GM18498 (cell line): ENCODE results near the gene FILIP1L.

Experiments used
- ATAC-seq: cut with Tn5 transposase; IDR thresholded peaks from one replicate; pipeline ENCODE4 v1.9.1; 2021; ENCODE audit warnings: mild to moderate bottlenecking, moderate library complexity; ENCODE audit not compliant: unreplicated experiment

The FILIP1L gene

DNA sequence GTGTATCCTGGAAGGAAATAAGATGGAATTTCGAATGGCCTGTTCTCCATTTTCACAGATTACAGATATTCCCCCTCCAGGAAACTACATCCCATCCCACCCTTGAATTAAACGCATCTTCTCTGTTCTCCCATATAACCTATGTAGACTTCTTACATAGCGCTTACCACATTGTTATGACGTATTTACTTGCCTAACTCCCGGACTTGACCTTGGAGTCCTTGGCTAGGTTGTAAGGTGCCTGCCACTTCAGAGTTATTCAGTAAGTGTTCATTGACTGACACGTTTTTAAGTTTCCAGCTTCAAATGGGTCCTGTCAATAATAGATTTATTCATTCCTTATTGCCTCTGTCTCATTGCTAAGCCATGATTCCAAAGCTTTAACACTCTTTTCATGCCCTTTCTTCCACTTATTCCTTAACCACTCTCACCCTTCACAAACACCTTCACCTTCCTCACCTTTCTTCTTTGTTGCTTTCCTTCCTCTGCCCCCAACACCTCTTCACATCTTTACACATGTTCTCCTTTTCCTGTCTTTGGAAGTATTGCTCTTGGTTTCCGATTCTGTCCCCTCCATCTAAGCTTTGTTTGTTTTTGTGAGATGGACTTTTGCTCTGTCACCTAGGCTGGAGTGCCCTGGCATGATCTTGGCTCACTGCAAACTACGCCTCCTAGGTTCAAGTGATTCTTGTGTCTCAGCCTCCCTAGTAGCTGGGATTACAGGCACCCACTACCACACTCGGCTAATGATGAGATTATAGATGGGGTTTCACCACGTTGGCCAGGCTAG, 158.3 kb downstream of the FILIP1L start:
- ATAC-seq: no peak

DNA sequence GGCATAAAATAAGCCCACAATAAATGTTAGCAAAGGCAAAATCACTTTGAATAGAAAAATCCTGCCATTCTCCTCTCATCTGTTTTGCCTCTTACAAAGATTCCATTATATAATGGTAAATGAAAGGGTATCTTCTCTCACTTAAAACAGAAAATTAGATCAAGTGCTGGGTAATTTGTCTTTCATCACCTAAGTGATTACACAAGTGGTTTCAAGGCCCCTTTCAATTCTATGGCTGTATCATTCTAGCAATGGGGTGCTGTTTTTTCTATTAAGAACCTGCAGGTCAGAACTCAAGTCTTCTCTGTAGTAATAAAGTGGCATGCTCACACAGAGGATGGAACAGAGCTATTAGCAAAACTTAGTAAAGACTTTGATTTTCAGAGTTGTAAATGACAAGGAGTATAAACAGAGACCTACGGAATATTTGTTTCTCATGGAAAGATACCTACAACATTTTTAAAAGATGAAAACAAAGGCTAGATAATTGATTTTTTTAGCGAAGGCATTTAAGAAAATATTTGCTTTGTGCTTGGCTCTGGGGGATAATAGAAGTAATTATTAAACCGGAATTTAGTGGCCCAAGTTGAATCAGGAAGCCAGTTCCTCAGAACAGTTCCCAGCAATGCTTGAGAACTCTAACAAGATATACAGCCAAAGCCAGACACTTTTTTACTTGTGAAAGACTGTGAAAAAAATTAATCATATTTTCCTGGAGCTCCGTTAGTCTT, 159.2 kb downstream of the FILIP1L start:
- no peak for ATAC-seq

GRCh38 chr3:99953596-99953995, 160.7 kb downstream of the FILIP1L start:
- ATAC-seq: no peak

- no peak for ATAC-seq
Measured at GRCh38 chr3:99952306-99952705, 162.0 kb downstream of the FILIP1L start.

DNA sequence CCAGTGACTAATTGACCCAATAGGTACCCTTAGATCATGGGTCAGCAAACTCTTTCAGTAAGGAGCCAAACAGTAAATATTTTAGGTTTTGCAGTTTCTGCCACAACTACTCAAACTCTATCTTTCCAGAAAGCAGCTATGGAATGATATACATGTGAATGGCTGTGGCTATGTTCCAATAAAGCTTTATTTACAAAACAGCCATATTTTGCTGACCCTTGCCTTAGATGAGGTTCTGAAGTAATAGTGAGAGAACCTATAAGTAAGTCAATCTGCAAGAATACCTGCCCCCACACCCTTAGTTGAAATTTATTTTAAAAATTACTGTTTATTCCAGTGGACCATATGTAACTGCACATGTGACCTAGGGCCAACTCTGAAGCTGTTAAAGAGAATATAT, 162.6 kb downstream of the FILIP1L start:
- no peak for ATAC-seq

GRCh38 chr3:99950921-99951320, 163.4 kb downstream of the FILIP1L start:
- no peak for ATAC-seq

GRCh38 chr3:99949956-99950670, 164.2 kb downstream of the FILIP1L start:
- no peak for ATAC-seq

DNA sequence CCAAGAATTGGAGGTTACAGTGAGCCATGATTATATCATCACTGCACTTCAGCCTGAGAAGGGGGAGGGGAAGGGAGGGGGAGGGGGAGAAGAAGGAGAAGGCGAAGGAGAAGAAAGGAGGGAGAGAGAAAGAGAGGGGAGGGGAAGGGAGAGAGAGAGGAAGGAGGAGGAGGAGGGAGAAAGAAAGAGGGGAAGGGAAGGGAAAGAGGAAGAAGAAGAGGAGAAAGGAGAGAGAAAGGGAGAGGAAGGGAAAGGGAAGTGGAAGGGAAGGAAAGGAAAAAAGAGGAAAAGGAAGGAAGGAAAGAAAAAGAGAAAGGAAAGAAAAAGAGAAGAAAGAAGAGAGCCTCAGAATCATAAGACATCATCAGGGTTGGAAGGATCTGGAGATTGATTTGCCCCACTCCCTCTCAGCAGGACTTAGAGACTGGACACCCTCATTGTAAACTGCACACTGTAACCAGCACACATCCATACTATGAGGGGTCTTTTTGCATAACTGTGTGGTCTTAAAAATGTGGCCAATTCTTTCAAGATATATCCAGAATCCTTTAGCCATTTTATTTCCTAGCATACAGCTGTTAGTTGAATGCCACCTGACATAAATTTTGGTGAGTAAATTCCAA, 165.7 kb downstream of the FILIP1L start:
- no peak for ATAC-seq

GRCh38 chr3:99947356-99947755, 166.9 kb downstream of the FILIP1L start:
- ATAC-seq: no peak

DNA sequence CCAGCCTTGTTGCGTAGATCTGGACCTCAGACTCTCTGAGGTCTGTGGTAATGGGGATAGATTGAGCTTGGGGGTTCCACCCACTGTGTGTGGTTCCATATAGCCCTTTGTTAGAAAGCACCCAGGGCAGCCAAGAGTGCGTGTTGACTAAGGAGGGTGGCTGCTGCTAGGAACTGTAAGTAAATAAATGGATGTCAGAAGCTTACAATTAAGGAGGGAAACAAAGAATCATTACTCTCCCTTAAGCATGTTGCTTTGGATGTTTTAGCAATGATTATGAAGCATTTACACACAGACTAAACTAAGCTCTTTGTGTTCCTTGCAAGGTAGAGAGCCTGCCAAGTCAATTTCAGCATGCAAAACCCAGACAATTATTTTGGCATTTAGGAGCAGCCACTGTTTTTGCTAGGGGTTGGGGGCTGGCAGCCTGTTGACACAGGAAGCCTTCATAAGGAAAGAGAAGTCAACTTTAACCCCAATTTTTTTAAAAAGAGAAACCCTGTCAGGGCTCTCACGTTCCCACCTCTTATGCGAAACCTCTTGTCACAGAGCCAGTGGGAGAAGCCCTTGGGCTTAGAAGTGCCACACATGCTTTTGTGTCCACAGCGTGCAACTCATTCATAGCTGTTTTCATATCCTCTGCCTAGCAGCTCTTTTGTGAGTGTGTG, 168.8 kb downstream of the FILIP1L start:
- no peak for ATAC-seq

DNA sequence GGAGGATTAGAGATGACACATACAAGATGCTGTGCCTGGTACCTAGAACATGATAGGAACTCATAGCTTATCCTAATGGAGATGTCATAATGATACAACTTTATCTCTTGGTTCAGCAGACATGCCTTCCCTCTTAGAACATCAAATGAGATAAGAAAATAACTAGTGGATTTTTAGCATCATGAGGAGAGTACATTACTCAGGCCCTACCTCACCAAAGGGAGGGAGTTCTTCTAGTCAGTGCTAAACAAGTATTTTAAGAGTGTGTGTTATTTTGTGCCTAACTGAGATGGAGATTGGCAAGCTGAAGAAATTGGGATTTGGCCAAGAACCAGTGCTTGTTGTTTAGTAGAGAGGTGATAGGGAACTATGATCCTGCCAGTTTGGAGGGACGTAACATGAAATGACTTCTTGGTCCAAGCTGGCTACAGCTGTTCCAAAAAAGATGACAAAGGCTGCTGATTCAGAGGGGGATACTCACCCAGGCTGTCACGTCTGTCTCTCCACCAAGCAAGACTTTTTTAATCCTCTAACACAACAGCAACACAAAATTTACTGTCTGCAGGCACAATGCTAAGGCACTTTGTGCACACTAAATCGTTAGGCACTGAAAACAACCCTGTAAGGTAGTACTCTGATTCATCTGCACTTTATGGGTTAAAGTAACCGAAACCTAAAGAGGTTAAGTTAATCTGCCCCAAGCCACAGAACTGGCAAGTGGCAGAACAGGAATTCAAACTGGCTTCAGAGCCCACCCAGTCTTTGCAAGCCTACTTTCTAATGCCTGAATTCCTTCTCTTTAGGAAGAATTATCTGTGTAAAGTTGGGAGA, 170.2 kb downstream of the FILIP1L start:
- no peak for ATAC-seq

DNA sequence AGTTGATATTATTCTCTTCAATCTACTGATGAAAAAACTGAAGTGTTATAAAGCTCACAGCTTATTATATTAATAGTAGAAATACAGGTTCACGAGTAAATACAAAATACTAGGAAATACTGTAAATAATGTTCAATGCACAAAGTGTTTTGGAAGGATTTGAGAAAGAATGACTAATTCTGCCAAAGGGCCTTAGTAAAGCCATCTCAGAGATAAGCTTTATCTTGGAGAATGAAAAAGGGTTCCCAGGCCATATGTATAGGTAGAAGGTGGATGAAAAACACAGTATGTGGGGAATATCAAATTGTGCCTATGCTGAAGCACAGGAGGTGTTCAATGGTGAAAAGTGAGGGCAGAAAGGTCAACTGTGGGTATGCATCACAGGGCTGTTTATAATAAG, 173.1 kb downstream of the FILIP1L start:
- ATAC-seq: no peak

DNA sequence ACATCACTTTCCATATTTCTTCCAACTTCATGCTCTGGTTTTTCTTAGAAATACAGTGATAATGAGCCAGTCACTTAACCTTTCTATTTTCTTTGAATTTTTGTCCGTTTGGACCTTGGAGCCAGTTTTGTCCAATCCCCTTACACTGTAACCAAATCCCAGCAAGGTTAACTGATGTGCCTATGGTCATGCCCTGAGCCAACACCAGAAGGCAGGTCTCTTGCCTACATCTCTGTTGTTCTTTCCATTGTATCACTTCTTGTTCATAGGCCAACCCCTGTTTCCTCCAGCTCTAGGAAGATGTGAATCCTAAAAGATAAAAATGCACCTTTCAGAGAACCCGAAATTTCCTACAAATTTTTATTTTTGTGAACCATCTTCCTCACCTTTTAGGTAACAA, 174.0 kb downstream of the FILIP1L start:
- no peak for ATAC-seq

DNA sequence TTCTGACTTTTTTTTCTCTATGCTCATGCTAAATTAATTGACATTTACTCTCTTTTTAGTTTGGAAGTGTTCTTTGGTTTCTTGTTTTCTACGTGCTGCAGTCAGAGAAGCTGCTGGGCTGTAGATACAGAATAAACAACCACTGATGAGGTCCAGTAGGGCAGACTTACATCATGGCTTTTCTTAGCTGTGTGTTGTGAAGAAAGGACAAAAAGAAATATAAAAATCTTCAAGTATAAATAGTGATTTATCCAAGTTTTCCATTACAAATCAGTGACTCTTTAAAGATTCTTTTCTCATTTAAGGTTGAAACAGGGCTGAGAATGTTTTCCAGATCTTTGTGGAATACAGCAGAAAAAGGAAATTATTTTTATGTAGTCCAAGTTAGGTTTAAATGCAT, 174.4 kb downstream of the FILIP1L start:
- ATAC-seq: no peak

GRCh38 chr3:99938270-99938911, 175.9 kb downstream of the FILIP1L start:
- ATAC-seq: peak; percentile 45

- ATAC-seq: no peak
Measured at GRCh38 chr3:99934975-99935797, 179.1 kb downstream of the FILIP1L start.

DNA sequence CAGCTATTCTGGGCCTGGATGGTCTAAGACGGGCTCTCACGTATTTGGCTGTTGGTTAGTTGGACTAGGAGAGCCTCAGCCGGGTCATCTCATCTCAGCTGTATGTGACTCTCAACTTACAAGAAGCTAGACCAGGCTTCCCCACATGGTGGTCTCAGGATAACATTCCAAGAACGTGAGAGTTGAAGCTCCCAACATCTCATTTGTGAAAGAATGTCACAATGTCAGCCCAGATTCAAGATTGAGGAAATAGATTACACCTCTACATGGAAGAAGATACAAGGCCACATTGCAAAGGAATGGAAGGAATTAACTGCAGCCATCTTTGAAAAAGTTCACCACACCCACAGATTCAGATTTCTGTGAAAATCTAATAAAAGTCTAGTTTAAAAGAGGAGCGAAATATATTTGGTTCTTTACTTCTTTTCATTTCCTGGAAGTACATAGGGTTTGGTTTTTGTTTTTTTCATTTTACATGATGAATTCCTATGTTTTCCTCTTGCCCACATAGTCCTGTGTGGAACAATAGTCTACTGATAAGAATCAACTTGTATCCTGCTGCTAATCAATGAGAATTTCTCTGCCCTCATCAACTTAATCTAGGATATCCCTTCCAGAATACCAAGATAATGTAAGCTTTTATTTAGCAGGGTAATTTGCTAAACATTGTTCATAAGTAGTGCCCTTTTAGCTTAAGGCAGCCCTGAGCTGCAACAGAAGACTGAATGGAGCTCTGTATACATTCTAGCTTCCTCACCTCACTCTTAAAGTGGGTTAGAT, 180.1 kb downstream of the FILIP1L start:
- ATAC-seq: no peak

DNA sequence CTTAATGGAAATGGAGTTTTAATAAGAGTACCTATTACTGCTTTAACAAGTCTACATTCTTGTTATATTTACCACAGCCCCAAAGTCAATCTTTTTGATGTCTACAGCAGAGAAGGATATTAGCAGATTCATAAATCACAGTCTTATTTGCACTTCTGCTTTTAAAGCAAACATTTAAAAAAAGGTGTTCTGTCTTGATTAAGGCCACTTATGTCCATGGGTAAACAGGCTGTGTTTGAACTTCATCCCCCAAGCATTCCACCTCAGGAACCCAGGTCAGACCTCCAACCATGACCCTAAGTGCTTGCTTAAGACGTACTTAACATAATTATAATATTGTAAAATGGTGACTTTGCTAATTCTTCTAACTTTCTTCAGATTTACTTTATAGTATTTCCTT, 183.2 kb downstream of the FILIP1L start:
- ATAC-seq: no peak
